GM23338 (cell line): ENCODE data around the gene BORCS8. TPM values are rescaled to one million over a fixed set of nuclear protein-coding genes. Genes with fewer than 3 reads are reported as not detected.

Experiments used
- ATAC-seq: fragments of 200-7000 bp; cut with Tn5 transposase; 3 replicates; pipeline ENCODE4 v1.9.1; 2020
- DNase-seq: peaks from one replicate; pipeline ENCODE4 v3.0.0-alpha.2; 2015; ENCODE audit warnings: low spot score
- H2AFZ ChIP-seq: fragments of 200-600 bp; sonication (generic); 2 replicates; pipeline ENCODE4 v1.8.0; 2016; ENCODE audit warnings: antibody characterized with exemption, mild to moderate bottlenecking, moderate library complexity
- H3F3A ChIP-seq: fragments of 200-600 bp; sonication (generic); replicated peaks from 2 replicates; pipeline ENCODE4 v1.8.0; 2017; ENCODE audit warnings: antibody characterized with exemption, mixed run types, low read depth
- H3K27ac ChIP-seq: fragments of 200-600 bp; sonication (generic); 2 replicates; pipeline ENCODE4 v1.6.1; 2016; ENCODE audit warnings: low read depth
- H3K27me3 ChIP-seq: fragments of 200-600 bp; sonication (generic); 2 replicates; pipeline ENCODE4 v1.8.0; 2016; ENCODE audit warnings: mild to moderate bottlenecking, mixed run types, moderate library complexity; ENCODE audit not compliant: insufficient read depth
- H3K36me3 ChIP-seq: fragments of 200-600 bp; sonication (generic); 2 replicates; pipeline ENCODE4 v1.8.0; 2016; ENCODE audit warnings: mild to moderate bottlenecking; ENCODE audit not compliant: insufficient read depth
- H3K4me1 ChIP-seq: fragments of 200-600 bp; sonication (generic); 2 replicates; pipeline ENCODE4 v1.8.0; 2016; ENCODE audit warnings: mild to moderate bottlenecking, moderate library complexity; ENCODE audit not compliant: insufficient read depth
- H3K4me2 ChIP-seq: fragments of 200-600 bp; sonication (generic); 2 replicates; pipeline ENCODE4 v1.7.1; 2017; ENCODE audit warnings: mixed run types
- H3K4me3 ChIP-seq: fragments of 200-600 bp; sonication (generic); 2 replicates; pipeline ENCODE4 v1.6.1; 2016; ENCODE audit warnings: mixed run types
- H3K79me2 ChIP-seq: fragments of 200-600 bp; sonication (generic); replicated peaks from 2 replicates; pipeline ENCODE4 v1.8.0; 2017; ENCODE audit warnings: mild to moderate bottlenecking; ENCODE audit not compliant: insufficient read depth
- H3K9me2 ChIP-seq: fragments of 200-600 bp; sonication (generic); 2 replicates; pipeline ENCODE4 v1.8.0; 2017; ENCODE audit not compliant: insufficient read depth
- H4K20me1 ChIP-seq: fragments of 200-600 bp; sonication (generic); replicated peaks from 2 replicates; pipeline ENCODE4 v1.8.0; 2017; ENCODE audit warnings: mild to moderate bottlenecking; ENCODE audit not compliant: insufficient read depth
- H3K27ac Mint-ChIP-seq: 2 replicates; pipeline ENCODE4 v1.8.0; 2020; ENCODE audit warnings: inconsistent platforms, mild to moderate bottlenecking, moderate library complexity, mixed read lengths
- H3K27me3 Mint-ChIP-seq: 3 replicates; pipeline ENCODE4 v1.8.0; 2022; ENCODE audit warnings: low read depth, mild to moderate bottlenecking, moderate library complexity, mixed read lengths, inconsistent platforms; ENCODE audit not compliant: insufficient read depth, poor library complexity
- H3K36me3 Mint-ChIP-seq: 3 replicates; pipeline ENCODE4 v1.8.0; 2021; ENCODE audit warnings: low read depth, mild to moderate bottlenecking, inconsistent platforms, moderate library complexity, mixed read lengths
- H3K4me1 Mint-ChIP-seq: 3 replicates; pipeline ENCODE4 v1.8.0; 2020; ENCODE audit warnings: mild to moderate bottlenecking, inconsistent platforms, mixed read lengths
- H3K4me3 Mint-ChIP-seq: 3 replicates; pipeline ENCODE4 v1.8.0; 2021; ENCODE audit warnings: moderate library complexity, mild to moderate bottlenecking, inconsistent platforms, mixed read lengths
- H3K9me3 Mint-ChIP-seq: 3 replicates; pipeline ENCODE4 v1.8.0; 2020; ENCODE audit warnings: moderate library complexity, mild to moderate bottlenecking, inconsistent platforms, mixed read lengths
- CTCF ChIP-seq, 2 experiments: fragments of 200-600 bp in 1 of 2; sonication (generic) in 1 of 2; conservative IDR thresholded peaks; 2 replicates each; pipeline versions ENCODE4 v1.5.1 to v1.6.1; 2016 to 2017; ENCODE audit warnings: antibody characterized with exemption in 2 of 2, low read depth in 2 of 2, mild to moderate bottlenecking in 2 of 2, moderate library complexity in 1 of 2
- ETS1 ChIP-seq: IDR thresholded peaks from 2 replicates; pipeline ENCODE4 v1.6.1; 2016; ENCODE audit warnings: antibody characterized with exemption
- EZH2 ChIP-seq: fragments of 200-600 bp; sonication (generic); IDR thresholded peaks from one replicate; pipeline ENCODE4 v1.8.0; 2017; ENCODE audit warnings: antibody characterized with exemption, mild to moderate bottlenecking, low read depth; ENCODE audit not compliant: unreplicated experiment
- JUNB ChIP-seq: IDR thresholded peaks from one replicate; pipeline ENCODE4 v1.6.1; 2016; ENCODE audit warnings: antibody characterized with exemption; ENCODE audit not compliant: unreplicated experiment
- NANOG ChIP-seq: IDR thresholded peaks from 2 replicates; pipeline ENCODE4 v1.6.1; 2016; ENCODE audit warnings: antibody characterized with exemption, borderline replicate concordance
- POLR2AphosphoS5 ChIP-seq: IDR thresholded peaks from 2 replicates; pipeline ENCODE4 v1.6.1; 2016; ENCODE audit warnings: antibody characterized with exemption, low read depth
- REST ChIP-seq: IDR thresholded peaks from one replicate; pipeline ENCODE4 v1.6.1; 2018; ENCODE audit warnings: antibody characterized with exemption; ENCODE audit not compliant: unreplicated experiment
- STAT1 ChIP-seq: IDR thresholded peaks from one replicate; pipeline ENCODE4 v1.6.1; 2016; ENCODE audit warnings: antibody characterized with exemption; ENCODE audit not compliant: unreplicated experiment
- ZNF331 ChIP-seq: fragments of 250-450 bp; sonication (Bioruptor Pico); IDR thresholded peaks from 2 replicates; pipeline ENCODE4 v1.5.0; 2020; ENCODE audit warnings: low read depth, mild to moderate bottlenecking, moderate library complexity
- polyA plus RNA-seq: library from polyadenylated mRNA; unstranded; fragments of >200 nt; fragmentation: Nextera tagmentation; extraction: Ambion mirVana; gene quantifications from 2 replicates; pipeline ENCODE4 v1.2.1, GENCODE V29; 2016
- total RNA-seq: library from RNA; depleted of rRNA; stranded (reverse); fragments of >200 nt; shearing (Covaris generic); gene quantifications from 2 replicates; pipeline ENCODE4 v1.2.3, GENCODE V29; 2014

The BORCS8 gene
- total and polyA plus RNA-seq, 2 experiments from 2014 or later, result 15.1 to 18.8 TPM

GRCh38 chr19:19213426-19214158 is 21.6 kb upstream of the BORCS8 start (continued):
- TF ChIP-seq ZNF331 (CRISPR knock-in tag), result no peak
- TF ChIP-seq JUNB, result no peak
- no peak for TF ChIP-seq ETS1
- no peak for TF ChIP-seq REST
- no peak for TF ChIP-seq POLR2AphosphoS5
- TF ChIP-seq EZH2, result no peak
- TF ChIP-seq STAT1, result no peak
- no peak for TF ChIP-seq CTCF (conservative IDR thresholded peaks at IDR 0.05; ENCODE audit: low read depth in 2 of 2)
- TF ChIP-seq NANOG, result no peak

GRCh38 chr19:19212916-19213315 is 21.0 kb upstream of the BORCS8 start:
- Histone ChIP-seq H4K20me1 (peaks cover 3% of the 10 kb centered on the region; the same call in 1 of the 2 replicates), H2AFZ (no peak overlapping the region), H3K4me3 (peak overlapping the region; percentile 78; the same call in 1 of the 2 replicates)

More at GRCh38 chr19:19212916-19213315, 21.0 kb upstream of the BORCS8 start:
- DNase-seq (no peak), ATAC-seq (no peak)
- Histone ChIP-seq H3K9me2 (no peaks in the 10 kb centered on the region), H3F3A (no peaks in the 10 kb centered on the region), H3K79me2 (no peaks in the 10 kb centered on the region), H3K27me3 (peaks cover 64% of the 10 kb centered on the region), H3K4me1 (peaks cover 3% of the 10 kb centered on the region; the same call in 1 of the 2 replicates), H3K27ac (no peak overlapping the region), H3K36me3 (no peaks in the 10 kb centered on the region), H3K4me2 (peak overlapping the region; percentile 88; the same call in 1 of the 2 replicates)
- H3K4me1 Mint-ChIP-seq, result peaks cover 12% of the 10 kb centered on the region
- H3K27ac Mint-ChIP-seq, result no peak overlapping the region
- no peak for TF ChIP-seq NANOG
- no peak for TF ChIP-seq CTCF (conservative IDR thresholded peaks at IDR 0.05; ENCODE audit: low read depth in 2 of 2)
- TF ChIP-seq ETS1, result no peak
- TF ChIP-seq STAT1, result no peak
- H3K4me3 Mint-ChIP-seq, result no peak overlapping the region
- no peaks in the 10 kb centered on the region for H3K36me3 Mint-ChIP-seq
- peaks cover 58% of the 10 kb centered on the region for H3K27me3 Mint-ChIP-seq
- H3K9me3 Mint-ChIP-seq, result no peaks in the 10 kb centered on the region; the same call in 2 of the 3 replicates
